Thymus (tissue), 11 donors: ENCODE measurements around the gene ANO6. TPM values are rescaled to one million over a fixed set of nuclear protein-coding genes. Genes with fewer than 3 reads are reported as not detected.
"Not testable (repeated sequence)": the region's sequence is repeated elsewhere in the genome, so short reads cannot be mapped to it uniquely, and the experiment has no call there.

ENCODE experiments used
- DNase-seq, 9 donors: peaks; one replicate each; pipeline ENCODE4 v3.0.0-alpha.2; 2013; ENCODE audit warnings: low spot score in 9 of 9, low read depth in 6 of 9, missing footprints in 1 of 9
- H3K27ac ChIP-seq, 2 donors: one replicate each; pipeline ENCODE4 v1.5.1; 2013; ENCODE audit warnings: control low read depth in 1 of 2, low read depth in 1 of 2, low read length in 1 of 2, mild to moderate bottlenecking in 1 of 2, moderate library complexity in 1 of 2
- H3K27me3 ChIP-seq, 2 donors: one replicate each; pipeline ENCODE4 v1.5.1; 2013; ENCODE audit warnings: low read length in 1 of 2; ENCODE audit not compliant: control insufficient read depth in 2 of 2, insufficient read depth in 1 of 2
- H3K36me3 ChIP-seq, 2 donors: one replicate each; pipeline ENCODE4 v1.5.1; 2013; ENCODE audit warnings: low read length in 1 of 2, mild to moderate bottlenecking in 1 of 2, moderate library complexity in 1 of 2; ENCODE audit not compliant: control insufficient read depth in 2 of 2, insufficient read depth in 2 of 2
- H3K4me1 ChIP-seq, 2 donors: one replicate each; pipeline ENCODE4 v1.5.1; 2013; ENCODE audit warnings: low read length in 2 of 2; ENCODE audit not compliant: control insufficient read depth in 2 of 2, insufficient read depth in 2 of 2
- H3K4me3 ChIP-seq, 2 donors: one replicate each; pipeline ENCODE4 v1.5.1; 2013; ENCODE audit warnings: low read length in 2 of 2, control low read depth in 1 of 2, mild to moderate bottlenecking in 1 of 2
- H3K9me3 ChIP-seq, 2 donors: one replicate each; pipeline ENCODE4 v1.5.1; 2013; ENCODE audit warnings: low read length in 1 of 2, mild to moderate bottlenecking in 1 of 2; ENCODE audit not compliant: control insufficient read depth in 2 of 2, insufficient read depth in 1 of 2
- WGBS: extraction: QIAGEN DNeasy Blood & Tissue Kit; methylation state at CpG from one replicate; pipeline ENCODE4 v1.1.7; 2013; 5-methylcytosine and 5-hydroxymethylcytosine counted together
- polyA plus RNA-seq: library from polyadenylated mRNA; stranded (reverse); fragments of 200-250 nt; gene quantifications from one replicate; pipeline ENCODE4 v1.2.3, GENCODE V29; 2013
- total RNA-seq: library from RNA; stranded (reverse); fragments of 120-200 nt; gene quantifications from one replicate; pipeline ENCODE4 v1.2.4, GENCODE V29; 2013
- donor health status: healthy.

ANO6 gene
- total and polyA plus RNA-seq, 2 donors: 11.6 to 33.1 TPM

- Histone ChIP-seq H3K36me3 (peaks cover 14 to 19% of the 10 kb centered on the region in 2 donors), H3K27me3 (no peaks in the 10 kb centered on the region), H3K27ac (no peak overlapping the region), H3K4me1 (peaks cover 2 to 6% of the 10 kb centered on the region in 2 donors), H3K4me3 (no peak overlapping the region), H3K9me3 (peaks cover 0 to 5% of the 10 kb centered on the region in 2 donors)
- peak in 1 of 9 donors; percentile 27 for DNase-seq
Measured at GRCh38 chr12:45363903-45364302, 148.0 kb downstream of the ANO6 start.

- 69% methylated on average over 3 of the region's 3 CpGs for WGBS
- no peak overlapping the region for H3K4me3 ChIP-seq
Measured at GRCh38 chr12:45368841-45369489, 153.1 kb downstream of the ANO6 start.

GRCh38 chr12:45377815-45378214, 161.9 kb downstream of the ANO6 start:
- 100% methylated on average over 1 of the region's 1 CpG for WGBS
- H3K36me3 ChIP-seq: peaks cover 11 to 47% of the 10 kb centered on the region in 2 donors
- H3K4me1 ChIP-seq: peaks cover 3 to 5% of the 10 kb centered on the region in 2 donors
- H3K4me3 ChIP-seq: no peak overlapping the region
- no peak for DNase-seq
- no peaks in the 10 kb centered on the region for H3K9me3 ChIP-seq
- no peak overlapping the region for H3K27ac ChIP-seq
- H3K27me3 ChIP-seq: no peaks in the 10 kb centered on the region

More at GRCh38 chr12:45368841-45369489, 153.1 kb downstream of the ANO6 start:
- peak in 7 of 9 donors; percentile 11 to 63 (median 29) for DNase-seq
- H3K27me3 ChIP-seq: no peaks in the 10 kb centered on the region
- H3K27ac ChIP-seq: peak overlapping the region in 1 of 2 donors; percentile 36
- H3K4me1 ChIP-seq: peaks cover 6 to 10% of the 10 kb centered on the region in 2 donors
- H3K36me3 ChIP-seq: peaks cover 18 to 23% of the 10 kb centered on the region in 2 donors
- H3K9me3 ChIP-seq: peaks cover 0 to 2% of the 10 kb centered on the region in 2 donors

GRCh38 chr12:45379261-45379660, 163.4 kb downstream of the ANO6 start:
- DNase-seq: no peak
- Histone ChIP-seq H3K27me3 (no peaks in the 10 kb centered on the region), H3K4me3 (no peak overlapping the region), H3K36me3 (peaks cover 16 to 61% of the 10 kb centered on the region in 2 donors), H3K9me3 (no peaks in the 10 kb centered on the region), H3K27ac (no peak overlapping the region), H3K4me1 (peaks cover 3 to 5% of the 10 kb centered on the region in 2 donors)
- WGBS: 98% methylated on average over 5 of the region's 5 CpGs

GRCh38 chr12:45381351-45381750, 165.5 kb downstream of the ANO6 start:
- WGBS: 97% methylated on average over 4 of the region's 4 CpGs
- no peak overlapping the region for H3K4me3 ChIP-seq
- DNase-seq: no peak
- H3K36me3 ChIP-seq: peaks cover 30 to 80% of the 10 kb centered on the region in 2 donors
- no peaks in the 10 kb centered on the region for H3K9me3 ChIP-seq
- H3K4me1 ChIP-seq: peaks cover 3 to 5% of the 10 kb centered on the region in 2 donors
- no peaks in the 10 kb centered on the region for H3K27me3 ChIP-seq
- no peak overlapping the region for H3K27ac ChIP-seq

- Histone ChIP-seq H3K36me3 (peaks cover 42 to 70% of the 10 kb centered on the region in 2 donors), H3K4me3 (no peak overlapping the region), H3K4me1 (no peaks in the 10 kb centered on the region), H3K27ac (no peak overlapping the region), H3K9me3 (peaks cover 1 to 4% of the 10 kb centered on the region in 2 donors), H3K27me3 (no peaks in the 10 kb centered on the region)
- 77% methylated on average over 1 of the region's 1 CpG for WGBS
- DNase-seq: no peak
Measured at GRCh38 chr12:45388545-45388944, 172.7 kb downstream of the ANO6 start.

GRCh38 chr12:45389426-45389825, 173.5 kb downstream of the ANO6 start:
- WGBS: 94% methylated on average over 3 of the region's 3 CpGs
- H3K4me1 ChIP-seq: no peaks in the 10 kb centered on the region
- H3K27me3 ChIP-seq: no peaks in the 10 kb centered on the region
- H3K9me3 ChIP-seq: peaks cover 1 to 4% of the 10 kb centered on the region in 2 donors
- H3K36me3 ChIP-seq: peaks cover 36 to 61% of the 10 kb centered on the region in 2 donors
- no peak overlapping the region for H3K27ac ChIP-seq
- DNase-seq: no peak
- H3K4me3 ChIP-seq: no peak overlapping the region

- H3K27ac ChIP-seq, DNase-seq, H3K4me3 ChIP-seq, H3K27me3 ChIP-seq, H3K9me3 ChIP-seq: not testable (repeated sequence)
- Histone ChIP-seq H3K4me1 (peaks cover 12 to 24% of the 10 kb centered on the region in 2 donors), H3K36me3 (peaks cover 6 to 26% of the 10 kb centered on the region in 2 donors)
- 99% methylated on average over 4 of the region's 4 CpGs for WGBS
Measured at GRCh38 chr12:45397499-45397898, 181.6 kb downstream of the ANO6 start.

- no peaks in the 10 kb centered on the region for H3K27me3 ChIP-seq
Measured at GRCh38 chr12:45398552-45398951, 182.7 kb downstream of the ANO6 start.

More at GRCh38 chr12:45398552-45398951, 182.7 kb downstream of the ANO6 start:
- Histone ChIP-seq H3K4me3 (no peak overlapping the region), H3K36me3 (peaks cover 9 to 30% of the 10 kb centered on the region in 2 donors), H3K9me3 (no peaks in the 10 kb centered on the region), H3K4me1 (peaks cover 12 to 24% of the 10 kb centered on the region in 2 donors), H3K27ac (no peak overlapping the region)
- no peak for DNase-seq
- 90% methylated on average over 4 of the region's 4 CpGs for WGBS
